HCT116 (cell line): ENCODE data around the gene CBR1. TPM values are rescaled to one million over a fixed set of nuclear protein-coding genes. Genes with fewer than 3 reads are reported as not detected.

Experiments
- ATAC-seq: fragments of 200-7000 bp; cut with Tn5 transposase; 2 replicates; pipeline ENCODE4 v1.9.1; 2020; ENCODE audit warnings: mild to moderate bottlenecking, moderate library complexity
- BruUV-seq: library from RNA; stranded (reverse); fragments of 400-500 nt; replicated peaks from 2 replicates; lab custom pipeline; 2021; lab: Mats Ljungman, UMichigan
- CTCF ChIA-PET: fragments of 300-600 bp; sonication (Branson Sonifier 250); formaldehyde crosslinking; loops from one replicate; lab custom pipeline; 2021; ENCODE audit warnings: antibody characterized with exemption; lab: Charles Lee
- POLR2A ChIA-PET: fragments of 300-600, 350-600 bp; sonication (Branson Sonifier 250); formaldehyde crosslinking; loops from one replicate; lab custom pipeline; 2021; ENCODE audit warnings: antibody characterized with exemption; lab: Charles Lee
- RAD21 ChIA-PET, 2 experiments: fragments of 300-600 bp; sonication (Branson Sonifier 250); formaldehyde crosslinking; loops; one replicate each; lab custom pipeline; 2023; ENCODE audit warnings: low total read pairs in 2 of 2; ENCODE audit not compliant: uncharacterized antibody in 2 of 2, unreplicated experiment in 2 of 2, low non-redundant PET in 1 of 2; lab: Charles Lee
- DNase-seq: peaks from one replicate; pipeline ENCODE4 v3.0.0-alpha.2; 2010; ENCODE audit warnings: low read depth, low spot score
- H2AFZ ChIP-seq: fragments of 200-600 bp; shearing (Covaris generic), sonication (generic); 2 replicates; pipeline ENCODE4 v1.6.1; 2017; ENCODE audit warnings: low read depth, mixed run types, mixed read lengths, antibody characterized with exemption, low read length; ENCODE audit not compliant: poor library complexity, severe bottlenecking
- H3K27ac ChIP-seq: 2 replicates; pipeline ENCODE4 v1.5.1; 2012; ENCODE audit warnings: low read depth, low read length
- H3K27me3 ChIP-seq: fragments of 200-600 bp; sonication (generic); 2 replicates; pipeline ENCODE4 v1.6.1; 2016; ENCODE audit warnings: mixed run types, low read length, mixed read lengths; ENCODE audit not compliant: insufficient read depth
- H3K36me3 ChIP-seq, 2 experiments: fragments of 200-500 bp in 1 of 2; fragments of 200-600 bp in 1 of 2; sonication (Bioruptor generic) in 1 of 2; sonication (generic) in 1 of 2; 2 replicates each; pipeline versions ENCODE4 v1.5.1 to v1.6.1; 2014 to 2016; ENCODE audit warnings: low read length in 2 of 2, inconsistent platforms in 1 of 2, mixed read lengths in 1 of 2, mixed run types in 1 of 2; ENCODE audit not compliant: insufficient read depth in 2 of 2, control insufficient read depth in 1 of 2
- H3K4me1 ChIP-seq, 2 experiments: fragments of 200-600 bp in 1 of 2; sonication (generic) in 1 of 2; 2 replicates each; pipeline versions ENCODE4 v1.5.1 to v1.6.1; 2012 to 2017; ENCODE audit warnings: low read length in 2 of 2, inconsistent platforms in 1 of 2, mild to moderate bottlenecking in 1 of 2, mixed read lengths in 1 of 2, mixed run types in 1 of 2, moderate library complexity in 1 of 2; ENCODE audit not compliant: insufficient read depth in 2 of 2, control insufficient read depth in 1 of 2
- H3K4me2 ChIP-seq: fragments of 200-600 bp; sonication (generic); 2 replicates; pipeline ENCODE4 v1.6.1; 2017; ENCODE audit warnings: mixed run types, low read length, mixed read lengths
- H3K4me3 ChIP-seq, 2 experiments: fragments of 200-600 bp in 1 of 2; sonication (generic) in 1 of 2; replicated peaks in 1 of 2; 2 replicates each; pipeline ENCODE4 v1.5.1; 2011 to 2016; ENCODE audit warnings: low read length in 2 of 2, control low read depth in 1 of 2, low read depth in 1 of 2, mild to moderate bottlenecking in 1 of 2, mixed read lengths in 1 of 2, mixed run types in 1 of 2
- H3K79me2 ChIP-seq: fragments of 200-600 bp; sonication (generic); 2 replicates; pipeline ENCODE4 v1.6.1; 2017; ENCODE audit warnings: mild to moderate bottlenecking, mixed run types, low read length, moderate library complexity, mixed read lengths; ENCODE audit not compliant: insufficient read depth
- H3K9ac ChIP-seq: fragments of 200-600 bp; sonication (generic); 2 replicates; pipeline ENCODE4 v1.6.1; 2016; ENCODE audit warnings: low read length, mixed read lengths
- H3K9me2 ChIP-seq: fragments of 200-600 bp; sonication (generic), shearing (Covaris generic); 2 replicates; pipeline ENCODE4 v1.6.1; 2017; ENCODE audit warnings: mixed run types, mild to moderate bottlenecking, moderate library complexity; ENCODE audit not compliant: insufficient read depth
- H3K9me3 ChIP-seq, 2 experiments: fragments of 200-500 bp in 1 of 2; fragments of 200-600 bp in 1 of 2; sonication (Bioruptor generic) in 1 of 2; sonication (generic) in 1 of 2; 2 replicates each; pipeline ENCODE4 v1.6.1; 2014 to 2017; ENCODE audit warnings: low read length in 2 of 2, mixed read lengths in 2 of 2, inconsistent platforms in 1 of 2, low read depth in 1 of 2, mild to moderate bottlenecking in 1 of 2, mixed run types in 1 of 2, moderate library complexity in 1 of 2; ENCODE audit not compliant: control insufficient read depth in 1 of 2, insufficient read depth in 1 of 2
- H4K20me1 ChIP-seq: fragments of 200-600 bp; sonication (generic), shearing (Covaris generic); 2 replicates; pipeline ENCODE4 v1.6.1; 2017; ENCODE audit warnings: mixed run types, mild to moderate bottlenecking, moderate library complexity; ENCODE audit not compliant: insufficient read depth
- CBX3 ChIP-seq: IDR thresholded peaks from 2 replicates; pipeline ENCODE4 v1.6.1; 2012; ENCODE audit warnings: low read depth
- CEBPB ChIP-seq: IDR thresholded peaks from 2 replicates; pipeline ENCODE4 v1.6.1; 2012; ENCODE audit warnings: low read depth
- EGR1 ChIP-seq: IDR thresholded peaks from 2 replicates; pipeline ENCODE4 v1.6.1; 2012; ENCODE audit warnings: low read depth
- EZH2 ChIP-seq: fragments of 200-600 bp; sonication (generic); IDR thresholded peaks from 2 replicates; pipeline ENCODE4 v1.6.1; 2017; ENCODE audit warnings: antibody characterized with exemption, mixed run types
- EZH2phosphoT487 ChIP-seq: fragments of 200-600 bp; IDR thresholded peaks from 2 replicates; pipeline ENCODE4 v1.6.1; 2018; ENCODE audit warnings: antibody characterized with exemption, borderline replicate concordance
- JUND ChIP-seq: IDR thresholded peaks from 2 replicates; pipeline ENCODE4 v1.6.1; 2012
- POLR2AphosphoS5 ChIP-seq: IDR thresholded peaks from 2 replicates; pipeline ENCODE4 v1.6.1; 2011; ENCODE audit warnings: mild to moderate bottlenecking, low read depth, low read length, moderate library complexity
- RAD21 ChIP-seq: IDR thresholded peaks from 2 replicates; pipeline ENCODE4 v1.6.1; 2012; ENCODE audit warnings: low read depth, mild to moderate bottlenecking
- REST ChIP-seq: IDR thresholded peaks from 2 replicates; pipeline ENCODE4 v1.6.1; 2012; ENCODE audit warnings: low read depth
- SIN3A ChIP-seq: IDR thresholded peaks from 2 replicates; pipeline ENCODE4 v1.6.1; 2012; ENCODE audit warnings: low read depth
- SP1 ChIP-seq: IDR thresholded peaks from 2 replicates; pipeline ENCODE4 v1.6.1; 2012; ENCODE audit warnings: low read depth
- SRF ChIP-seq: IDR thresholded peaks from 2 replicates; pipeline ENCODE4 v1.6.1; 2012; ENCODE audit warnings: low read depth
- TCF7L2 ChIP-seq: IDR thresholded peaks from 2 replicates; pipeline ENCODE4 v1.7.0; 2011; ENCODE audit warnings: borderline replicate concordance, inconsistent platforms; ENCODE audit not compliant: insufficient read depth, insufficient read length; ENCODE audit errors: extremely low read depth
- YY1 ChIP-seq: IDR thresholded peaks from 2 replicates; pipeline ENCODE4 v1.6.1; 2011; ENCODE audit warnings: low read length, low read depth, moderate library complexity, mild to moderate bottlenecking; ENCODE audit not compliant: insufficient replicate concordance; ENCODE audit errors: extremely low read depth
- ZFX ChIP-seq: fragments of 450-650 bp; IDR thresholded peaks from 2 replicates; pipeline ENCODE4 v1.6.1; 2017
- ZNF274 ChIP-seq: fragments of 200-500 bp; sonication (Bioruptor generic); IDR thresholded peaks from 2 replicates; pipeline ENCODE4 v1.6.1; 2014; ENCODE audit warnings: mild to moderate bottlenecking, low read depth, low read length, inconsistent platforms
- intact Hi-C: fragments of 100-400 bp; cut with micrococcal nuclease; formaldehyde crosslinking; loops from 2 replicates; pipeline ENCODE4 v1.10.0; 2022
- total RNA-seq: library from RNA; stranded (reverse); gene quantifications from one replicate; pipeline ENCODE4 v1.2.1, GENCODE V29; 2021; ENCODE audit not compliant: unreplicated experiment
- TF ChIP-seq, protein P1 (sequence below), 3 experiments: fragments of 200-600 bp in 1 of 3; sonication (generic) in 1 of 3; IDR thresholded peaks in 2 of 3; conservative IDR thresholded peaks in 1 of 3; 2 replicates each; pipeline ENCODE4 v1.5.1; 2012 to 2017; ENCODE audit warnings: low read depth in 2 of 3, low read length in 2 of 3, antibody characterized with exemption in 1 of 3, borderline replicate concordance in 1 of 3, control low read depth in 1 of 3, mild to moderate bottlenecking in 1 of 3, mixed read lengths in 1 of 3, mixed run types in 1 of 3, moderate library complexity in 1 of 3; ENCODE audit not compliant: insufficient read depth in 1 of 3
- TF ChIP-seq, protein P2 (sequence below): IDR thresholded peaks from 2 replicates; pipeline ENCODE4 v1.6.1; 2012
- TF ChIP-seq, protein P3 (sequence below): IDR thresholded peaks from 2 replicates; pipeline ENCODE4 v1.6.1; 2011; ENCODE audit warnings: mild to moderate bottlenecking, low read length, moderate library complexity; ENCODE audit not compliant: insufficient replicate concordance; ENCODE audit errors: extremely low read depth
- TF ChIP-seq, protein P4 (sequence below): IDR thresholded peaks from 2 replicates; pipeline ENCODE4 v1.6.1; 2012

Gene CBR1
- total RNA-seq, 1 experiment from 2014 or later, result 0.91 TPM

DNA sequence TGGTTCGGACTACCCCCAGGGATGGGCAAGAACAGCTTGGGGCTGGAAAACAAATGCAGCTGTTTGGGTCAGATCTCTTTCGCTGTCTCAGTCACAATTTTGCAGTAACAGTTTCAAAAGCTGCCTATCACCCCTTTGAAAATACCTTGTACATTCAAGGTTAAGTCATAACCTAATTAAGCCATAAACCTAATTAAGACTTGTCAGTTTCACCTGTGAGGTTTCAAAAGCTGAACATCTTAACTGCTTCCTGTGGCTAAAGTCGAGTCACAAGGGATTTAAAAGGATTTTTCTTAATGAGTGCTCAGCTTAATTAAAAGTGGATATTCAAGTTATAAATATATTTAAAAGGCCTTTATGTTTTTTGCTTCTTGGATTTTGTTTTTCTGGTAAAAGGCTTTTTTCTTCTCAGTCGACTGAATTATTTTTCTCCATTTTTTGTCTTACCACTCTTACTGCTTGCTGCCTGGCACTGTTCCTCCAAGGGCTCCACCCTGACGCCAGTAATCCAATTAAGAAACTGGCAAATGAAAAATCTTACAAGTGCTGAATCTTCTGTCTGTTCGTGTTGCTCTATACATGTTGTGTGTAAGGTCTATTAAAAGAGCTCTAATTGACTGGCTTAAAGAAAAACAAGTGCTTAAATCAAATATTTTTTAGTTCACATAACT is 31.3 kb downstream of the CBR1 start:
- Histone ChIP-seq H4K20me1 (no peaks in the 10 kb centered on the region), H3K36me3 (no peaks in the 10 kb centered on the region), H2AFZ (no peak overlapping the region), H3K27ac (no peak overlapping the region), H3K4me2 (no peak overlapping the region), H3K9me2 (no peaks in the 10 kb centered on the region), H3K9me3 (no peaks in the 10 kb centered on the region), H3K27me3 (no peaks in the 10 kb centered on the region), H3K4me3 (no peak overlapping the region), H3K4me1 (peaks cover 0 to 13% of the 10 kb centered on the region in 2 experiments; a peak in 2 of 4 replicates), H3K79me2 (no peaks in the 10 kb centered on the region), H3K9ac (no peak overlapping the region)
- POLR2A ChIA-PET, result no interaction called here
- intact Hi-C loops, result no loop called here
- RAD21 ChIA-PET, result no interaction called here
- no peak for DNase-seq
- no TSS peak for BruUV-seq
- CTCF ChIA-PET, result interaction anchor here (1.2 to 3.4 kb wide), 2 partner anchors 12 to 25 kb away, joined by 3 to 14 read pairs; no protein-coding TSS in a partner anchor
- no peak for ATAC-seq
- TF ChIP-seq YY1, result no peak
- no peak for TF ChIP-seq EGR1
- TF ChIP-seq, protein P1, sequence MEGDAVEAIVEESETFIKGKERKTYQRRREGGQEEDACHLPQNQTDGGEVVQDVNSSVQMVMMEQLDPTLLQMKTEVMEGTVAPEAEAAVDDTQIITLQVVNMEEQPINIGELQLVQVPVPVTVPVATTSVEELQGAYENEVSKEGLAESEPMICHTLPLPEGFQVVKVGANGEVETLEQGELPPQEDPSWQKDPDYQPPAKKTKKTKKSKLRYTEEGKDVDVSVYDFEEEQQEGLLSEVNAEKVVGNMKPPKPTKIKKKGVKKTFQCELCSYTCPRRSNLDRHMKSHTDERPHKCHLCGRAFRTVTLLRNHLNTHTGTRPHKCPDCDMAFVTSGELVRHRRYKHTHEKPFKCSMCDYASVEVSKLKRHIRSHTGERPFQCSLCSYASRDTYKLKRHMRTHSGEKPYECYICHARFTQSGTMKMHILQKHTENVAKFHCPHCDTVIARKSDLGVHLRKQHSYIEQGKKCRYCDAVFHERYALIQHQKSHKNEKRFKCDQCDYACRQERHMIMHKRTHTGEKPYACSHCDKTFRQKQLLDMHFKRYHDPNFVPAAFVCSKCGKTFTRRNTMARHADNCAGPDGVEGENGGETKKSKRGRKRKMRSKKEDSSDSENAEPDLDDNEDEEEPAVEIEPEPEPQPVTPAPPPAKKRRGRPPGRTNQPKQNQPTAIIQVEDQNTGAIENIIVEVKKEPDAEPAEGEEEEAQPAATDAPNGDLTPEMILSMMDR (IDR thresholded peaks at IDR 0.05 in 2 of 3, conservative IDR thresholded peaks at IDR 0.05 in 1 of 3; ENCODE audit: borderline replicate concordance in 1 of 3, insufficient read depth in 1 of 3, low read depth in 2 of 3, low read length in 2 of 3), result no peak
- no peak for TF ChIP-seq SIN3A
- TF ChIP-seq EZH2phosphoT487, result no peak
- TF ChIP-seq, protein P2, sequence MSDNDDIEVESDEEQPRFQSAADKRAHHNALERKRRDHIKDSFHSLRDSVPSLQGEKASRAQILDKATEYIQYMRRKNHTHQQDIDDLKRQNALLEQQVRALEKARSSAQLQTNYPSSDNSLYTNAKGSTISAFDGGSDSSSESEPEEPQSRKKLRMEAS, result no peak
- no peak for TF ChIP-seq ZNF274
- no peak for TF ChIP-seq JUND
- TF ChIP-seq SP1, result no peak
- no peak for TF ChIP-seq TCF7L2
- TF ChIP-seq SRF, result no peak
- TF ChIP-seq POLR2AphosphoS5, result no peak
- no peak for TF ChIP-seq REST
- TF ChIP-seq, protein P3, sequence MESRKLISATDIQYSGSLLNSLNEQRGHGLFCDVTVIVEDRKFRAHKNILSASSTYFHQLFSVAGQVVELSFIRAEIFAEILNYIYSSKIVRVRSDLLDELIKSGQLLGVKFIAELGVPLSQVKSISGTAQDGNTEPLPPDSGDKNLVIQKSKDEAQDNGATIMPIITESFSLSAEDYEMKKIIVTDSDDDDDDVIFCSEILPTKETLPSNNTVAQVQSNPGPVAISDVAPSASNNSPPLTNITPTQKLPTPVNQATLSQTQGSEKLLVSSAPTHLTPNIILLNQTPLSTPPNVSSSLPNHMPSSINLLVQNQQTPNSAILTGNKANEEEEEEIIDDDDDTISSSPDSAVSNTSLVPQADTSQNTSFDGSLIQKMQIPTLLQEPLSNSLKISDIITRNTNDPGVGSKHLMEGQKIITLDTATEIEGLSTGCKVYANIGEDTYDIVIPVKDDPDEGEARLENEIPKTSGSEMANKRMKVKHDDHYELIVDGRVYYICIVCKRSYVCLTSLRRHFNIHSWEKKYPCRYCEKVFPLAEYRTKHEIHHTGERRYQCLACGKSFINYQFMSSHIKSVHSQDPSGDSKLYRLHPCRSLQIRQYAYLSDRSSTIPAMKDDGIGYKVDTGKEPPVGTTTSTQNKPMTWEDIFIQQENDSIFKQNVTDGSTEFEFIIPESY, result no peak
- no peak for TF ChIP-seq ZFX
- no peak for TF ChIP-seq RAD21
- TF ChIP-seq CEBPB, result no peak
- TF ChIP-seq, protein P4, sequence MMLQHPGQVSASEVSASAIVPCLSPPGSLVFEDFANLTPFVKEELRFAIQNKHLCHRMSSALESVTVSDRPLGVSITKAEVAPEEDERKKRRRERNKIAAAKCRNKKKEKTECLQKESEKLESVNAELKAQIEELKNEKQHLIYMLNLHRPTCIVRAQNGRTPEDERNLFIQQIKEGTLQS, result no peak
- no peak for TF ChIP-seq CBX3
- TF ChIP-seq EZH2, result no peak
